HCT116 (cell line): ENCODE results near the gene PEX5. TPM values are rescaled to one million over a fixed set of nuclear protein-coding genes. Genes with fewer than 3 reads are reported as not detected.

ENCODE experiments used
- ATAC-seq: fragments of 200-7000 bp; cut with Tn5 transposase; 2 replicates; pipeline ENCODE4 v1.9.1; 2020; ENCODE audit warnings: mild to moderate bottlenecking, moderate library complexity
- BruUV-seq: library from RNA; stranded (reverse); fragments of 400-500 nt; replicated peaks from 2 replicates; lab custom pipeline; 2021; lab: Mats Ljungman, UMichigan
- CTCF ChIA-PET: fragments of 300-600 bp; sonication (Branson Sonifier 250); formaldehyde crosslinking; loops from one replicate; lab custom pipeline; 2021; ENCODE audit warnings: antibody characterized with exemption; lab: Charles Lee
- POLR2A ChIA-PET: fragments of 300-600, 350-600 bp; sonication (Branson Sonifier 250); formaldehyde crosslinking; loops from one replicate; lab custom pipeline; 2021; ENCODE audit warnings: antibody characterized with exemption; lab: Charles Lee
- RAD21 ChIA-PET, 2 experiments: fragments of 300-600 bp; sonication (Branson Sonifier 250); formaldehyde crosslinking; loops; one replicate each; lab custom pipeline; 2023; ENCODE audit warnings: low total read pairs in 2 of 2; ENCODE audit not compliant: uncharacterized antibody in 2 of 2, unreplicated experiment in 2 of 2, low non-redundant PET in 1 of 2; lab: Charles Lee
- DNase-seq: peaks from one replicate; pipeline ENCODE4 v3.0.0-alpha.2; 2010; ENCODE audit warnings: low read depth, low spot score
- H2AFZ ChIP-seq: fragments of 200-600 bp; shearing (Covaris generic), sonication (generic); 2 replicates; pipeline ENCODE4 v1.6.1; 2017; ENCODE audit warnings: low read depth, mixed run types, mixed read lengths, antibody characterized with exemption, low read length; ENCODE audit not compliant: poor library complexity, severe bottlenecking
- H3K27ac ChIP-seq: 2 replicates; pipeline ENCODE4 v1.5.1; 2012; ENCODE audit warnings: low read depth, low read length
- H3K27me3 ChIP-seq: fragments of 200-600 bp; sonication (generic); 2 replicates; pipeline ENCODE4 v1.6.1; 2016; ENCODE audit warnings: mixed run types, low read length, mixed read lengths; ENCODE audit not compliant: insufficient read depth
- H3K36me3 ChIP-seq, 2 experiments: fragments of 200-500 bp in 1 of 2; fragments of 200-600 bp in 1 of 2; sonication (Bioruptor generic) in 1 of 2; sonication (generic) in 1 of 2; 2 replicates each; pipeline versions ENCODE4 v1.5.1 to v1.6.1; 2014 to 2016; ENCODE audit warnings: low read length in 2 of 2, inconsistent platforms in 1 of 2, mixed read lengths in 1 of 2, mixed run types in 1 of 2; ENCODE audit not compliant: insufficient read depth in 2 of 2, control insufficient read depth in 1 of 2
- H3K4me1 ChIP-seq, 2 experiments: fragments of 200-600 bp in 1 of 2; sonication (generic) in 1 of 2; 2 replicates each; pipeline versions ENCODE4 v1.5.1 to v1.6.1; 2012 to 2017; ENCODE audit warnings: low read length in 2 of 2, inconsistent platforms in 1 of 2, mild to moderate bottlenecking in 1 of 2, mixed read lengths in 1 of 2, mixed run types in 1 of 2, moderate library complexity in 1 of 2; ENCODE audit not compliant: insufficient read depth in 2 of 2, control insufficient read depth in 1 of 2
- H3K4me2 ChIP-seq: fragments of 200-600 bp; sonication (generic); 2 replicates; pipeline ENCODE4 v1.6.1; 2017; ENCODE audit warnings: mixed run types, low read length, mixed read lengths
- H3K4me3 ChIP-seq, 2 experiments: fragments of 200-600 bp in 1 of 2; sonication (generic) in 1 of 2; replicated peaks in 1 of 2; 2 replicates each; pipeline ENCODE4 v1.5.1; 2011 to 2016; ENCODE audit warnings: low read length in 2 of 2, control low read depth in 1 of 2, low read depth in 1 of 2, mild to moderate bottlenecking in 1 of 2, mixed read lengths in 1 of 2, mixed run types in 1 of 2
- H3K79me2 ChIP-seq: fragments of 200-600 bp; sonication (generic); 2 replicates; pipeline ENCODE4 v1.6.1; 2017; ENCODE audit warnings: mild to moderate bottlenecking, mixed run types, low read length, moderate library complexity, mixed read lengths; ENCODE audit not compliant: insufficient read depth
- H3K9ac ChIP-seq: fragments of 200-600 bp; sonication (generic); 2 replicates; pipeline ENCODE4 v1.6.1; 2016; ENCODE audit warnings: low read length, mixed read lengths
- H3K9me2 ChIP-seq: fragments of 200-600 bp; sonication (generic), shearing (Covaris generic); 2 replicates; pipeline ENCODE4 v1.6.1; 2017; ENCODE audit warnings: mixed run types, mild to moderate bottlenecking, moderate library complexity; ENCODE audit not compliant: insufficient read depth
- H3K9me3 ChIP-seq, 2 experiments: fragments of 200-500 bp in 1 of 2; fragments of 200-600 bp in 1 of 2; sonication (Bioruptor generic) in 1 of 2; sonication (generic) in 1 of 2; 2 replicates each; pipeline ENCODE4 v1.6.1; 2014 to 2017; ENCODE audit warnings: low read length in 2 of 2, mixed read lengths in 2 of 2, inconsistent platforms in 1 of 2, low read depth in 1 of 2, mild to moderate bottlenecking in 1 of 2, mixed run types in 1 of 2, moderate library complexity in 1 of 2; ENCODE audit not compliant: control insufficient read depth in 1 of 2, insufficient read depth in 1 of 2
- H4K20me1 ChIP-seq: fragments of 200-600 bp; sonication (generic), shearing (Covaris generic); 2 replicates; pipeline ENCODE4 v1.6.1; 2017; ENCODE audit warnings: mixed run types, mild to moderate bottlenecking, moderate library complexity; ENCODE audit not compliant: insufficient read depth
- CBX3 ChIP-seq: IDR thresholded peaks from 2 replicates; pipeline ENCODE4 v1.6.1; 2012; ENCODE audit warnings: low read depth
- EGR1 ChIP-seq: IDR thresholded peaks from 2 replicates; pipeline ENCODE4 v1.6.1; 2012; ENCODE audit warnings: low read depth
- ELF1 ChIP-seq: IDR thresholded peaks from 2 replicates; pipeline ENCODE4 v1.6.1; 2012; ENCODE audit warnings: low read depth, borderline replicate concordance
- EZH2 ChIP-seq: fragments of 200-600 bp; sonication (generic); IDR thresholded peaks from 2 replicates; pipeline ENCODE4 v1.6.1; 2017; ENCODE audit warnings: antibody characterized with exemption, mixed run types
- JUND ChIP-seq: IDR thresholded peaks from 2 replicates; pipeline ENCODE4 v1.6.1; 2012
- POLR2A ChIP-seq: IDR thresholded peaks from 2 replicates; pipeline ENCODE4 v1.7.0; 2011; ENCODE audit warnings: borderline replicate concordance; ENCODE audit not compliant: insufficient read depth, insufficient read length; ENCODE audit errors: extremely low read depth
- POLR2AphosphoS5 ChIP-seq: IDR thresholded peaks from 2 replicates; pipeline ENCODE4 v1.6.1; 2011; ENCODE audit warnings: mild to moderate bottlenecking, low read depth, low read length, moderate library complexity
- RAD21 ChIP-seq: IDR thresholded peaks from 2 replicates; pipeline ENCODE4 v1.6.1; 2012; ENCODE audit warnings: low read depth, mild to moderate bottlenecking
- SIN3A ChIP-seq: IDR thresholded peaks from 2 replicates; pipeline ENCODE4 v1.6.1; 2012; ENCODE audit warnings: low read depth
- SP1 ChIP-seq: IDR thresholded peaks from 2 replicates; pipeline ENCODE4 v1.6.1; 2012; ENCODE audit warnings: low read depth
- SRF ChIP-seq: IDR thresholded peaks from 2 replicates; pipeline ENCODE4 v1.6.1; 2012; ENCODE audit warnings: low read depth
- TCF7L2 ChIP-seq: IDR thresholded peaks from 2 replicates; pipeline ENCODE4 v1.7.0; 2011; ENCODE audit warnings: borderline replicate concordance, inconsistent platforms; ENCODE audit not compliant: insufficient read depth, insufficient read length; ENCODE audit errors: extremely low read depth
- YY1 ChIP-seq: IDR thresholded peaks from 2 replicates; pipeline ENCODE4 v1.6.1; 2011; ENCODE audit warnings: low read length, low read depth, moderate library complexity, mild to moderate bottlenecking; ENCODE audit not compliant: insufficient replicate concordance; ENCODE audit errors: extremely low read depth
- ZNF274 ChIP-seq: fragments of 200-500 bp; sonication (Bioruptor generic); IDR thresholded peaks from 2 replicates; pipeline ENCODE4 v1.6.1; 2014; ENCODE audit warnings: mild to moderate bottlenecking, low read depth, low read length, inconsistent platforms
- intact Hi-C: fragments of 100-400 bp; cut with micrococcal nuclease; formaldehyde crosslinking; loops from 2 replicates; pipeline ENCODE4 v1.10.0; 2022
- total RNA-seq: library from RNA; stranded (reverse); gene quantifications from one replicate; pipeline ENCODE4 v1.2.1, GENCODE V29; 2021; ENCODE audit not compliant: unreplicated experiment
- TF ChIP-seq, protein P1 (sequence below): IDR thresholded peaks from 2 replicates; pipeline ENCODE4 v1.6.1; 2012
- TF ChIP-seq, protein P2 (sequence below): IDR thresholded peaks from 2 replicates; pipeline ENCODE4 v1.6.1; 2011; ENCODE audit warnings: mild to moderate bottlenecking, low read length, moderate library complexity; ENCODE audit not compliant: insufficient replicate concordance; ENCODE audit errors: extremely low read depth
- TF ChIP-seq, protein P3 (sequence below): IDR thresholded peaks from 2 replicates; pipeline ENCODE4 v1.6.1; 2012; ENCODE audit warnings: low read depth
- TF ChIP-seq, protein P4 (sequence below): IDR thresholded peaks from 2 replicates; pipeline ENCODE4 v1.6.1; 2012
- TF ChIP-seq, protein P5 (sequence below), 3 experiments: fragments of 200-600 bp in 1 of 3; sonication (generic) in 1 of 3; IDR thresholded peaks in 2 of 3; conservative IDR thresholded peaks in 1 of 3; 2 replicates each; pipeline ENCODE4 v1.5.1; 2012 to 2017; ENCODE audit warnings: low read depth in 2 of 3, low read length in 2 of 3, antibody characterized with exemption in 1 of 3, borderline replicate concordance in 1 of 3, control low read depth in 1 of 3, mild to moderate bottlenecking in 1 of 3, mixed read lengths in 1 of 3, mixed run types in 1 of 3, moderate library complexity in 1 of 3; ENCODE audit not compliant: insufficient read depth in 1 of 3

PEX5 gene
- total RNA-seq, 1 experiment from 2014 or later: 45.4 TPM

DNA sequence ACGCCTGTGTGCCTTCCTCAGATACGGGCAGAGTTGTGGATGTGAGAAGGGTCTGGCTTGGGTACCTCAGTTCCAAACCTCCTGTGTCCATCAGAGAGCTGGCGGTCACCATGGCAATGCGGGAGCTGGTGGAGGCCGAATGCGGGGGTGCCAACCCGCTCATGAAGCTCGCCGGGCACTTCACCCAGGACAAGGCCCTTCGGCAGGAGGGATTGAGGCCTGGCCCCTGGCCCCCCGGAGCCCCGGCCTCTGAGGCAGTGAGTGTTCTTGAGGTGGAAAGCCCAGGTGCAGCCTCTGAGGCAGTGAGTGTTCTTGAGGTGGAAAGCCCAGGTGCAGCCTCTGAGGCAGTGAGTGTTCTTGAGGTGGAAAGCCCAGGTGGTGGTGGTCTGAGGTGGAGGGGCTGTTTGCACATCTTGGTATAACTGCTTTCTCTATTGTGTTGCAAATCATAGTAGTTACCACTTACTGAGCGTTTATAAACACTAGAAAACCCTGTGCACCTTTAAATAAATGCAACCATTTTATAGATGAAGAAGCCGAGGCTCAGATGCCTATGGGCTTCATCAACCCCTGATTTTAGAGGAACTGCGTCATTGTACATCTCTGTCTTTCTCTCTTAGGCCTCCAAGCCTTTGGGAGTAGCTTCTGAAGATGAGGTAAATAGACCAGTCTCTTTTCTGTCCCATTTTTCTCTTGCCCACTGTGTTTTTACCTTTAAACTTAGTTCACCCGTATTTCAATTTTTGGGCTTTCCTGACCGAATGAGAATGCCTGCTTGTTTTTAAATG, 976 bp downstream of the PEX5 start:
- peak overlapping the region; percentile 47; the same call in 1 of the 2 replicates for H3K27ac ChIP-seq
- no TSS peak for BruUV-seq

More for the DNA sequence above, 976 bp downstream of the PEX5 start:
- Histone ChIP-seq H3K9me3 (no peaks in the 10 kb centered on the region), H3K27me3 (no peaks in the 10 kb centered on the region), H3K79me2 (peaks cover 29% of the 10 kb centered on the region), H3K9ac (peak overlapping the region; percentile 79), H3K36me3 (peaks cover 7 to 14% of the 10 kb centered on the region in 2 experiments; a peak in 2 of 4 replicates), H3K9me2 (no peaks in the 10 kb centered on the region), H2AFZ (no peak overlapping the region), H3K4me1 (peaks cover 7 to 24% of the 10 kb centered on the region in 2 experiments), H3K4me3 (peak overlapping the region; percentile 83 to 86), H3K4me2 (peak overlapping the region; percentile 96), H4K20me1 (no peaks in the 10 kb centered on the region; the same call in 1 of the 2 replicates)
- peak; percentile 3; the same call in 1 of the 2 replicates for ATAC-seq
- intact Hi-C loops: no loop called here
- RAD21 ChIA-PET: no interaction called here
- POLR2A ChIA-PET: interaction anchor here (1.5 kb wide), 1 partner anchor 82 kb away, joined by 3 read pairs; no protein-coding TSS in a partner anchor
- DNase-seq: no peak
- no peak for TF ChIP-seq EGR1
- TF ChIP-seq YY1: no peak
- no peak for TF ChIP-seq TCF7L2
- TF ChIP-seq, protein P1, sequence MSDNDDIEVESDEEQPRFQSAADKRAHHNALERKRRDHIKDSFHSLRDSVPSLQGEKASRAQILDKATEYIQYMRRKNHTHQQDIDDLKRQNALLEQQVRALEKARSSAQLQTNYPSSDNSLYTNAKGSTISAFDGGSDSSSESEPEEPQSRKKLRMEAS: no peak
- no peak for TF ChIP-seq JUND
- no peak for TF ChIP-seq RAD21
- TF ChIP-seq, protein P2, sequence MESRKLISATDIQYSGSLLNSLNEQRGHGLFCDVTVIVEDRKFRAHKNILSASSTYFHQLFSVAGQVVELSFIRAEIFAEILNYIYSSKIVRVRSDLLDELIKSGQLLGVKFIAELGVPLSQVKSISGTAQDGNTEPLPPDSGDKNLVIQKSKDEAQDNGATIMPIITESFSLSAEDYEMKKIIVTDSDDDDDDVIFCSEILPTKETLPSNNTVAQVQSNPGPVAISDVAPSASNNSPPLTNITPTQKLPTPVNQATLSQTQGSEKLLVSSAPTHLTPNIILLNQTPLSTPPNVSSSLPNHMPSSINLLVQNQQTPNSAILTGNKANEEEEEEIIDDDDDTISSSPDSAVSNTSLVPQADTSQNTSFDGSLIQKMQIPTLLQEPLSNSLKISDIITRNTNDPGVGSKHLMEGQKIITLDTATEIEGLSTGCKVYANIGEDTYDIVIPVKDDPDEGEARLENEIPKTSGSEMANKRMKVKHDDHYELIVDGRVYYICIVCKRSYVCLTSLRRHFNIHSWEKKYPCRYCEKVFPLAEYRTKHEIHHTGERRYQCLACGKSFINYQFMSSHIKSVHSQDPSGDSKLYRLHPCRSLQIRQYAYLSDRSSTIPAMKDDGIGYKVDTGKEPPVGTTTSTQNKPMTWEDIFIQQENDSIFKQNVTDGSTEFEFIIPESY: no peak
- no peak for TF ChIP-seq CBX3
- TF ChIP-seq SIN3A: no peak
- TF ChIP-seq ELF1: no peak
- TF ChIP-seq, protein P3, sequence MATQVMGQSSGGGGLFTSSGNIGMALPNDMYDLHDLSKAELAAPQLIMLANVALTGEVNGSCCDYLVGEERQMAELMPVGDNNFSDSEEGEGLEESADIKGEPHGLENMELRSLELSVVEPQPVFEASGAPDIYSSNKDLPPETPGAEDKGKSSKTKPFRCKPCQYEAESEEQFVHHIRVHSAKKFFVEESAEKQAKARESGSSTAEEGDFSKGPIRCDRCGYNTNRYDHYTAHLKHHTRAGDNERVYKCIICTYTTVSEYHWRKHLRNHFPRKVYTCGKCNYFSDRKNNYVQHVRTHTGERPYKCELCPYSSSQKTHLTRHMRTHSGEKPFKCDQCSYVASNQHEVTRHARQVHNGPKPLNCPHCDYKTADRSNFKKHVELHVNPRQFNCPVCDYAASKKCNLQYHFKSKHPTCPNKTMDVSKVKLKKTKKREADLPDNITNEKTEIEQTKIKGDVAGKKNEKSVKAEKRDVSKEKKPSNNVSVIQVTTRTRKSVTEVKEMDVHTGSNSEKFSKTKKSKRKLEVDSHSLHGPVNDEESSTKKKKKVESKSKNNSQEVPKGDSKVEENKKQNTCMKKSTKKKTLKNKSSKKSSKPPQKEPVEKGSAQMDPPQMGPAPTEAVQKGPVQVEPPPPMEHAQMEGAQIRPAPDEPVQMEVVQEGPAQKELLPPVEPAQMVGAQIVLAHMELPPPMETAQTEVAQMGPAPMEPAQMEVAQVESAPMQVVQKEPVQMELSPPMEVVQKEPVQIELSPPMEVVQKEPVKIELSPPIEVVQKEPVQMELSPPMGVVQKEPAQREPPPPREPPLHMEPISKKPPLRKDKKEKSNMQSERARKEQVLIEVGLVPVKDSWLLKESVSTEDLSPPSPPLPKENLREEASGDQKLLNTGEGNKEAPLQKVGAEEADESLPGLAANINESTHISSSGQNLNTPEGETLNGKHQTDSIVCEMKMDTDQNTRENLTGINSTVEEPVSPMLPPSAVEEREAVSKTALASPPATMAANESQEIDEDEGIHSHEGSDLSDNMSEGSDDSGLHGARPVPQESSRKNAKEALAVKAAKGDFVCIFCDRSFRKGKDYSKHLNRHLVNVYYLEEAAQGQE: no peak
- TF ChIP-seq, protein P4, sequence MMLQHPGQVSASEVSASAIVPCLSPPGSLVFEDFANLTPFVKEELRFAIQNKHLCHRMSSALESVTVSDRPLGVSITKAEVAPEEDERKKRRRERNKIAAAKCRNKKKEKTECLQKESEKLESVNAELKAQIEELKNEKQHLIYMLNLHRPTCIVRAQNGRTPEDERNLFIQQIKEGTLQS: no peak
- no peak for TF ChIP-seq SRF
- no peak for TF ChIP-seq POLR2A
- no peak for TF ChIP-seq EZH2
- no peak for TF ChIP-seq SP1
- TF ChIP-seq, protein P5, sequence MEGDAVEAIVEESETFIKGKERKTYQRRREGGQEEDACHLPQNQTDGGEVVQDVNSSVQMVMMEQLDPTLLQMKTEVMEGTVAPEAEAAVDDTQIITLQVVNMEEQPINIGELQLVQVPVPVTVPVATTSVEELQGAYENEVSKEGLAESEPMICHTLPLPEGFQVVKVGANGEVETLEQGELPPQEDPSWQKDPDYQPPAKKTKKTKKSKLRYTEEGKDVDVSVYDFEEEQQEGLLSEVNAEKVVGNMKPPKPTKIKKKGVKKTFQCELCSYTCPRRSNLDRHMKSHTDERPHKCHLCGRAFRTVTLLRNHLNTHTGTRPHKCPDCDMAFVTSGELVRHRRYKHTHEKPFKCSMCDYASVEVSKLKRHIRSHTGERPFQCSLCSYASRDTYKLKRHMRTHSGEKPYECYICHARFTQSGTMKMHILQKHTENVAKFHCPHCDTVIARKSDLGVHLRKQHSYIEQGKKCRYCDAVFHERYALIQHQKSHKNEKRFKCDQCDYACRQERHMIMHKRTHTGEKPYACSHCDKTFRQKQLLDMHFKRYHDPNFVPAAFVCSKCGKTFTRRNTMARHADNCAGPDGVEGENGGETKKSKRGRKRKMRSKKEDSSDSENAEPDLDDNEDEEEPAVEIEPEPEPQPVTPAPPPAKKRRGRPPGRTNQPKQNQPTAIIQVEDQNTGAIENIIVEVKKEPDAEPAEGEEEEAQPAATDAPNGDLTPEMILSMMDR (IDR thresholded peaks at IDR 0.05 in 2 of 3, conservative IDR thresholded peaks at IDR 0.05 in 1 of 3; ENCODE audit: borderline replicate concordance in 1 of 3, insufficient read depth in 1 of 3, low read depth in 2 of 3, low read length in 2 of 3): no peak
- no peak for TF ChIP-seq POLR2AphosphoS5
- TF ChIP-seq ZNF274: no peak
- CTCF ChIA-PET: no interaction called here
